HG02885 (cell line): ENCODE data around the gene CCPG1.
"Not testable (repeated sequence)": the region's sequence is repeated elsewhere in the genome, so short reads cannot be mapped to it uniquely, and the experiment has no call there.

Experiments used
- ATAC-seq: cut with Tn5 transposase; IDR thresholded peaks from one replicate; pipeline ENCODE4 v1.9.1; 2021; ENCODE audit warnings: mild to moderate bottlenecking; ENCODE audit not compliant: unreplicated experiment, poor library complexity

Gene CCPG1

GRCh38 chr15:55408012-55408928, at the start of gene CCPG1, which contains the start of gene PIERCE2:
TSS of gene CCPG1 (minus strand) at chr15:55408359. CDS start at chr15:55389424, 18,935 bp downstream.
TSS of gene PIERCE2 (plus strand) at chr15:55408495. CDS start at chr15:55408769, 274 bp downstream.
- ATAC-seq: peak; percentile 95

- no peak for ATAC-seq
Observed at GRCh38 chr15:55457401-55458022, 49.4 kb upstream of the CCPG1 start.

GRCh38 chr15:55447030-55447394, 38.9 kb upstream of the CCPG1 start:
- ATAC-seq: not testable (repeated sequence)

- not testable (repeated sequence) for ATAC-seq
Observed at GRCh38 chr15:55446379-55447029, 38.3 kb upstream of the CCPG1 start.

GRCh38 chr15:55445936-55446335, 37.8 kb upstream of the CCPG1 start:
- ATAC-seq: not testable (repeated sequence)

GRCh38 chr15:55443141-55443540, 35.0 kb upstream of the CCPG1 start:
- ATAC-seq: not testable (repeated sequence)

- peak; percentile 83 for ATAC-seq
Observed at GRCh38 chr15:55434989-55435825, 27.0 kb upstream of the CCPG1 start.

- ATAC-seq: no peak
Observed at GRCh38 chr15:55422089-55422488, 13.9 kb upstream of the CCPG1 start.

- ATAC-seq: no peak
Observed at GRCh38 chr15:55420171-55420866, 12.2 kb upstream of the CCPG1 start.

GRCh38 chr15:55417678-55418077, 9.5 kb upstream of the CCPG1 start:
- not testable (repeated sequence) for ATAC-seq

- not testable (repeated sequence) for ATAC-seq
Observed at GRCh38 chr15:55408976-55409375, 817 bp upstream of the CCPG1 start.

- ATAC-seq: no peak
Observed at GRCh38 chr15:55407498-55408011, 604 bp downstream of the CCPG1 start.

GRCh38 chr15:55403531-55403930, 4.6 kb downstream of the CCPG1 start:
- ATAC-seq: peak; percentile 18

- ATAC-seq: no peak
Observed at GRCh38 chr15:55402707-55403106, 5.5 kb downstream of the CCPG1 start.

GRCh38 chr15:55401786-55402246, 6.3 kb downstream of the CCPG1 start:
- ATAC-seq: no peak

GRCh38 chr15:55400050-55400449, 8.1 kb downstream of the CCPG1 start:
- ATAC-seq: not testable (repeated sequence)

GRCh38 chr15:55398243-55398642, 9.9 kb downstream of the CCPG1 start:
- no peak for ATAC-seq

- ATAC-seq: no peak
Observed at GRCh38 chr15:55394694-55395093, 13.5 kb downstream of the CCPG1 start.

GRCh38 chr15:55389264-55389607, 18.9 kb downstream of the CCPG1 start:
- ATAC-seq: no peak
